Anterior cingulate cortex (tissue), 58 donors: ENCODE data around the gene MCU.

Experiments used
- DNase-seq, 58 donors: peaks; one replicate each; lab custom pipeline; 2025; lab: John Stamatoyannopoulos, UW

MCU gene

DNA sequence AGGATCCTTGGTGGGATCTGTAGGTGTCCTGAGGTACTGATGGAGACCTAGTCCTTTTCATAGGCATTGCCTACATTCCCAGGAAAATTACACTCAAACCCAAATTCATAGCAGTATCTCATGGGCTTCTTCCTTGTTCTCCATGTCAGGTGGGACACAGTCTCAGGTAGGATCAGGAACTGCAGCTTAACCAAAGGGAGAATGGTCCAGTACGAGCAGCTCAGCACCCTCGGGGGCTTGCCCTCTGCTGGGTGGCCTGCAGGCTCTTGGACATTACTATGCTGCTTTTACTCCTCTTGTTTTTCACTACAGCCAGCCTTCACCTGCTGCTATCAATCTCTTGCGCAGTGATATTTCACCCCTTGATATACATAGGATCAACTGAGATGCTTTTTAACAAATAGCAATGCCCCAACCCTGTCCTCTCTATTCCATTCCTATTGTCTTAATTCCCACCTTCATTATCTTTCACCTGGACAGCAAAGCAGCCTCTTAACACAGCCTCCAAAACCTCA is 234.1 kb downstream of the MCU start:
- no peak for DNase-seq

DNA sequence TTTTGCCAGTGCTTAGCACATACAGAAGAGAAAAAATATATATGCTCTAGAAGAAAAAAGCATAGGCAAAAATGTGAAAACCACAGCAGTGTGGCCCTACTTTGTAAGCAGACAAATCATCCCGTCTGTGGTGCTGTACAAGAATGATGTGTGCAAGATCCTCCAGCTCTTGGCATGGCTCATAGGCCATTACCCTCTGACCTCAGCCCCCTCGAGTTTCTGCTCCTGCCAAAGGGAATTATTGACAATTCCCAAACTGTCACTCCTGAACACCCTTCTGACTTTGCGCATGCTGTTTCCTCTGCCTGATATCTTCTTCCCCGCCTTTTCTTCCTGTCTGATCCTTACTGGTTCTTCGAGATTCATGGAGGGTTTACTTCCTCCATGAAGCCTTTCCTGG is 235.5 kb downstream of the MCU start:
- DNase-seq = no peak

- no peak for DNase-seq
Observed at GRCh38 chr10:72928798-72929197, 236.9 kb downstream of the MCU start.

- DNase-seq = no peak
Observed at GRCh38 chr10:72930276-72930675, 238.3 kb downstream of the MCU start.

GRCh38 chr10:72932259-72933015 is 240.5 kb downstream of the MCU start:
- DNase-seq = no peak

DNA sequence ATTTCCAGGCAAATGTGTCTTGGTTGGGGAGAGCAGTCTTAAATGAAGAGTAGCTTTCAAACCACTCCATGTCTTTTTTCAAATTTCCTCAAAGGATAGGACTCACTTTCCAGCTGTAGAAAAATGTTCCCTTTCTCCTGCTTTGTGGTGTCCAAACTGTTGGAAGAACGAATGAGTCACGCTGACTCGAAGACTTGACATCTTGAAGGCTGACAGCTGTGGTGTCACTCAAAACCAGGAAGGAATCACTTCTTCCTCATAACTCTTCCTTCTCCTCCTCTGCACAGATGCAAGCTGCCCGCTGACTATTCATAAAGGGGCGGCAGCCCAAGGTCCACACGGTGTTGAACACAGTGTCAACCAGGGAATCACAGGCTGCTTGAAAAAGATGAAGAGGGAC is 243.4 kb downstream of the MCU start:
- no peak for DNase-seq
